HepG2 (cell line): ENCODE data around the gene PTPRM. TPM values are rescaled to one million over a fixed set of nuclear protein-coding genes. Genes with fewer than 3 reads are reported as not detected.

Source experiments
- ATAC-seq: fragments of 200-7000 bp; cut with Tn5 transposase; 3 replicates; pipeline ENCODE4 v1.9.1; 2020; ENCODE audit warnings: mild to moderate bottlenecking, moderate library complexity
- BruUV-seq: library from RNA; stranded (reverse); fragments of 400-500 nt; replicated peaks from 2 replicates; lab custom pipeline; 2021; lab: Mats Ljungman, UMichigan
- CTCF ChIA-PET: fragments of 300-600 bp; formaldehyde crosslinking; extraction: SDS; loops from one replicate; lab custom pipeline; 2021; ENCODE audit warnings: low total read pairs, inconsistent platforms, low intra/inter-chr PET ratio; lab: Yijun Ruan, JAX
- POLR2A ChIA-PET: fragments of 350-600 bp; sonication (Branson Sonifier 250); formaldehyde crosslinking; loops from one replicate; lab custom pipeline; 2020; ENCODE audit warnings: antibody characterized with exemption, inconsistent platforms; lab: Yijun Ruan, JAX
- DNase-seq: peaks from one replicate; pipeline ENCODE4 v3.0.0-alpha.2; 2015; ENCODE audit warnings: low spot score
- FAIRE-seq: peaks from 3 replicates; lab custom pipeline; 2011; peaks lifted over from hg19 to GRCh38; lab: Jason Lieb, UNC
- H2AFZ ChIP-seq: one replicate; pipeline ENCODE4 v1.6.1; 2011; ENCODE audit warnings: low read length, inconsistent platforms
- H3K27ac ChIP-seq: fragments of 300-600 bp; 3 replicates; pipeline ENCODE4 v1.8.0; 2011; ENCODE audit warnings: mixed run types, mild to moderate bottlenecking, mixed read lengths, low read length, inconsistent platforms; ENCODE audit not compliant: insufficient read depth; ENCODE audit errors: extremely low read length
- H3K27me3 ChIP-seq, 2 experiments: fragments of 200-600 bp in 1 of 2; 2 replicates in 1 of 2; 3 replicates in 1 of 2; pipeline versions ENCODE4 v1.6.0 to v1.8.0; 2011; ENCODE audit warnings: low read length in 2 of 2, mild to moderate bottlenecking in 2 of 2, moderate library complexity in 2 of 2, inconsistent platforms in 1 of 2; ENCODE audit not compliant: insufficient read depth in 2 of 2, control insufficient read depth in 1 of 2
- H3K36me3 ChIP-seq, 2 experiments: fragments of 200-600 bp in 1 of 2; replicated peaks in 1 of 2; 2 replicates in 1 of 2; 3 replicates in 1 of 2; pipeline versions ENCODE4 v1.5.1 to v1.8.0; 2011; ENCODE audit warnings: low read length in 2 of 2, inconsistent platforms in 1 of 2; ENCODE audit not compliant: insufficient read depth in 2 of 2, control insufficient read depth in 1 of 2
- H3K4me1 ChIP-seq: 2 replicates; pipeline ENCODE4 v1.5.1; 2012; ENCODE audit warnings: low read length, inconsistent platforms; ENCODE audit not compliant: insufficient read depth
- H3K4me2 ChIP-seq: 2 replicates; pipeline ENCODE4 v1.6.0; 2011; ENCODE audit warnings: low read depth, low read length, inconsistent platforms
- H3K4me3 ChIP-seq, 3 experiments: fragments of 200-600 bp in 1 of 3; sonication (generic), shearing (Covaris generic) in 1 of 3; replicated peaks in 1 of 3; 2 replicates each; pipeline ENCODE4 v1.5.1; 2011 to 2016; ENCODE audit warnings: low read length in 3 of 3, inconsistent platforms in 2 of 3, low read depth in 2 of 3, mild to moderate bottlenecking in 2 of 3, control low read depth in 1 of 3, mixed read lengths in 1 of 3; ENCODE audit not compliant: insufficient read depth in 1 of 3
- H3K79me2 ChIP-seq: one replicate; pipeline ENCODE4 v1.6.1; 2011; ENCODE audit warnings: low read length, inconsistent platforms; ENCODE audit not compliant: insufficient read depth
- H3K9ac ChIP-seq: 2 replicates; pipeline ENCODE4 v1.6.0; 2011; ENCODE audit warnings: mild to moderate bottlenecking, low read depth, low read length, inconsistent platforms; ENCODE audit not compliant: insufficient read depth
- H3K9me3 ChIP-seq: 2 replicates; pipeline ENCODE4 v1.5.1; 2012; ENCODE audit warnings: mild to moderate bottlenecking, low read length
- H4K20me1 ChIP-seq: 2 replicates; pipeline ENCODE4 v1.6.0; 2011; ENCODE audit warnings: inconsistent platforms, mild to moderate bottlenecking, low read length, moderate library complexity; ENCODE audit not compliant: insufficient read depth
- ARID4A ChIP-seq: sonication (generic); formaldehyde crosslinking; IDR thresholded peaks from 2 replicates; pipeline ENCODE4 v1.5.0; 2020; ENCODE audit warnings: mild to moderate bottlenecking, missing genetic modification reagents, borderline replicate concordance
- FOXJ3 ChIP-seq: sonication (generic); formaldehyde crosslinking; IDR thresholded peaks from 2 replicates; pipeline ENCODE4 v1.4.0; 2020; ENCODE audit warnings: missing genetic modification reagents, mild to moderate bottlenecking, borderline replicate concordance
- HNRNPUL1 ChIP-seq: fragments of 200-400 bp; formaldehyde crosslinking; IDR thresholded peaks from 2 replicates; pipeline ENCODE4 v1.6.1; 2017; ENCODE audit warnings: low read depth, mild to moderate bottlenecking, low read length, moderate library complexity
- KAT8 ChIP-seq: IDR thresholded peaks from 2 replicates; pipeline ENCODE4 v1.6.1; 2016; ENCODE audit warnings: missing genetic modification reagents, missing compliant biosample characterization
- MTA1 ChIP-seq: sonication (generic); formaldehyde crosslinking; IDR thresholded peaks from 2 replicates; pipeline ENCODE4 v1.4.0; 2020; ENCODE audit warnings: missing genetic modification reagents, mild to moderate bottlenecking, borderline replicate concordance
- ZHX2 ChIP-seq, 2 experiments: sonication (generic) in 1 of 2; formaldehyde crosslinking in 1 of 2; IDR thresholded peaks; 2 replicates each; pipeline versions ENCODE4 v1.6.1 to v1.9.0; 2014 to 2022; ENCODE audit warnings: antibody characterized with exemption in 1 of 2, borderline replicate concordance in 1 of 2, inconsistent platforms in 1 of 2, low read depth in 1 of 2, missing genetic modification reagents in 1 of 2
- ZNF253 ChIP-seq: sonication (generic); formaldehyde crosslinking; IDR thresholded peaks from 2 replicates; pipeline ENCODE4 v1.8.0; 2022; ENCODE audit warnings: mild to moderate bottlenecking, missing genetic modification reagents, borderline replicate concordance
- ZNF329 ChIP-seq: sonication (generic); formaldehyde crosslinking; IDR thresholded peaks from 2 replicates; pipeline ENCODE4 v1.9.0; 2021; ENCODE audit warnings: low read depth, mild to moderate bottlenecking, missing genetic modification reagents
- ZNF546 ChIP-seq: sonication (generic); formaldehyde crosslinking; conservative IDR thresholded peaks from 2 replicates; pipeline ENCODE4 v1.8.1; 2023; ENCODE audit warnings: mild to moderate bottlenecking, missing genetic modification reagents
- ZNF775 ChIP-seq: sonication (generic); formaldehyde crosslinking; IDR thresholded peaks from 2 replicates; pipeline ENCODE4 v1.4.0; 2020; ENCODE audit warnings: missing genetic modification reagents, mild to moderate bottlenecking, moderate library complexity, borderline replicate concordance
- ZNF839 ChIP-seq: sonication (generic); formaldehyde crosslinking; IDR thresholded peaks from 2 replicates; pipeline ENCODE4 v1.4.0; 2020; ENCODE audit warnings: missing genetic modification reagents, mild to moderate bottlenecking, borderline replicate concordance
- ZSCAN31 ChIP-seq: sonication (generic); formaldehyde crosslinking; IDR thresholded peaks from 2 replicates; pipeline ENCODE4 v1.5.0; 2020; ENCODE audit warnings: low read depth, mild to moderate bottlenecking, missing genetic modification reagents
- WGBS: methylation state at CpG from one replicate; pipeline ENCODE4 v1.1.6; 2017; ENCODE audit warnings: low lambda C conversion rate; 5-methylcytosine and 5-hydroxymethylcytosine counted together
- in situ Hi-C: cut with HindIII; loops from 2 replicates; pipeline ENCODE4 v1.10.0; 2017; ENCODE audit warnings: low pct_unique_long_range_greater_than_20kb; ENCODE audit not compliant: extremely low pct_ligation_motif_present
- intact Hi-C: fragments of 100-400 bp; cut with micrococcal nuclease; formaldehyde crosslinking; loops from one replicate; pipeline ENCODE4 v1.10.0; 2022; ENCODE audit not compliant: unreplicated experiment
- polyA plus RNA-seq, 8 experiments: library from polyadenylated mRNA; depleted of rRNA in 3 of 8; stranded (reverse) in 7 of 8; unstranded in 1 of 8; fragments of >200 nt; fragmentation: Illumina TruSeq in 4 of 8; extraction: Trizol in 4 of 8; gene quantifications; 2 replicates each; pipeline versions ENCODE4 v1.2.1 to v1.2.3, GENCODE V29; 2011 to 2016; ENCODE audit warnings: low read depth in 4 of 8, missing spikeins in 1 of 8, mixed read lengths in 1 of 8; ENCODE audit not compliant: insufficient read depth in 1 of 8
- total RNA-seq, 5 experiments: library from RNA; depleted of rRNA; stranded (reverse); fragments of >200 nt; fragmentation: Illumina TruSeq; extraction: Trizol; gene quantifications; 2 replicates each; pipeline ENCODE4 v1.2.3, GENCODE V29; 2016; ENCODE audit warnings: low read depth in 1 of 5

PTPRM gene
- total and polyA plus RNA-seq, 2 of the 13 experiments (the other 11 are each of a cell fraction or from before 2014, with no cell fraction given), result 12.6 to 108 TPM

- Histone ChIP-seq H3K4me1 (no peaks in the 10 kb centered on the region), H3K9me3 (no peaks in the 10 kb centered on the region), H3K27ac (no peak overlapping the region), H3K4me2 (no peak overlapping the region), H2AFZ (no peak overlapping the region), H3K79me2 (no peaks in the 10 kb centered on the region), H4K20me1 (no peaks in the 10 kb centered on the region), H3K27me3 (no peaks in the 10 kb centered on the region; a peak in 1 of 5 replicates), H3K4me3 (no peak overlapping the region), H3K9ac (no peak overlapping the region)
- DNase-seq (no peak), FAIRE-seq (no peak), ATAC-seq (no peak)
- intact Hi-C loops, result no loop called here
- CTCF ChIA-PET, result no interaction called here
- in situ Hi-C loops, result no loop called here
- whole genome bisulfite sequencing, result 88% methylated on average over 4 of the region's 4 CpGs
- no TSS peak for BruUV-seq
- POLR2A ChIA-PET, result no interaction called here
- TF ChIP-seq FOXJ3 (no peak), MTA1 (CRISPR knock-in tag) (no peak), ZNF775 (no peak), ZNF839 (no peak), ZNF253 (CRISPR knock-in tag) (no peak), ZNF546 (CRISPR knock-in tag) (no peak), ZSCAN31 (CRISPR knock-in tag) (no peak), KAT8 (CRISPR knock-in tag) (no peak), ZNF329 (CRISPR knock-in tag) (no peak), HNRNPUL1 (no peak), ZHX2 (IDR thresholded peaks at IDR 0.05; ENCODE audit: low read depth) (no peak), ZHX2 (CRISPR knock-in tag; IDR thresholded peaks at IDR 0.05; ENCODE audit: borderline replicate concordance) (no peak), ARID4A (no peak)
- TF ChIP-seq, all 625 proteins: peak for 0
- H3K36me3 ChIP-seq, result no peaks in the 10 kb centered on the region
Measured at GRCh38 chr18:8008033-8008432, 440.9 kb downstream of the PTPRM start.
